Measurements from ENCODE around the gene CAV3.

CAV3 gene

GRCh38 chr3:8723612-8724011 lies 10.0 kb upstream of the CAV3 start:
- Histone ChIP-seq H3K27me3 (ENCODE audit: insufficient read depth, low read length) (no peaks in the 10 kb centered on the region), H3K4me2 (ENCODE audit: low read length) (no peak overlapping the region), H2BK120ac (ENCODE audit: insufficient read depth, low read length, poor library complexity) (no peak overlapping the region), H3K23ac (ENCODE audit: low read length) (no peak overlapping the region), H3K27ac (ENCODE audit: low read depth, low read length) (no peak overlapping the region), H2BK12ac (ENCODE audit: low read length) (no peak overlapping the region), H3K4ac (ENCODE audit: low read depth, low read length) (no peak overlapping the region), H2AFZ (ENCODE audit: insufficient read depth, low read length, poor library complexity) (no peak overlapping the region), H3K9ac (ENCODE audit: low read length) (no peak overlapping the region), H3K79me1 (ENCODE audit: low read length) (no peaks in the 10 kb centered on the region), H4K8ac (ENCODE audit: low read depth, low read length) (no peak overlapping the region), H3K18ac (ENCODE audit: low read length) (no peak overlapping the region), H3K79me2 (ENCODE audit: control insufficient read depth, insufficient read depth, low read length, poor library complexity) (no peaks in the 10 kb centered on the region), H3K14ac (ENCODE audit: low read length) (no peak overlapping the region), H4K12ac (ENCODE audit: low read depth, low read length) (no peak overlapping the region), H2BK5ac (ENCODE audit: low read depth, low read length, poor library complexity) (no peak overlapping the region), H3K9me3 (ENCODE audit: insufficient read depth, low read depth, low read length) (peaks cover 3% of the 10 kb centered on the region), H3K4me3 (ENCODE audit: low read depth, low read length) (no peak overlapping the region), H2AK5ac (ENCODE audit: low read length) (no peak overlapping the region), H4K91ac (ENCODE audit: low read depth, low read length) (no peak overlapping the region), H3K4me1 (ENCODE audit: control insufficient read depth in 1 of 2, insufficient read depth in 2 of 2, low read length in 2 of 2) (no peaks in the 10 kb centered on the region), H3K36me3 (ENCODE audit: control insufficient read depth in 1 of 2, insufficient read depth in 2 of 2, low read length in 2 of 2) (no peaks in the 10 kb centered on the region)
- no peak for DNase-seq
- no CpG with 5 or more reads among the region's 3 CpGs for WGBS (ENCODE audit: extremely low coverage, insufficient coverage, insufficient read length)

GRCh38 chr3:8724108-8724752 lies 9.4 kb upstream of the CAV3 start:
- no peak overlapping the region for H3K18ac ChIP-seq (ENCODE audit: low read length)

GRCh38 chr3:8727605-8728512 lies 5.7 kb upstream of the CAV3 start:
- Histone ChIP-seq H3K27ac (ENCODE audit: low read depth, low read length) (no peak overlapping the region), H2BK12ac (ENCODE audit: low read length) (no peak overlapping the region), H3K79me2 (ENCODE audit: control insufficient read depth, insufficient read depth, low read length, poor library complexity) (no peaks in the 10 kb centered on the region), H3K4me2 (ENCODE audit: low read length) (no peak overlapping the region), H4K8ac (ENCODE audit: low read depth, low read length) (no peak overlapping the region), H3K4me1 (ENCODE audit: control insufficient read depth in 1 of 2, insufficient read depth in 2 of 2, low read length in 2 of 2) (no peaks in the 10 kb centered on the region), H3K27me3 (ENCODE audit: insufficient read depth, low read length) (no peaks in the 10 kb centered on the region), H3K23ac (ENCODE audit: low read length) (no peak overlapping the region), H2BK5ac (ENCODE audit: low read depth, low read length, poor library complexity) (no peak overlapping the region), H4K91ac (ENCODE audit: low read depth, low read length) (no peak overlapping the region), H3K4ac (ENCODE audit: low read depth, low read length) (no peak overlapping the region), H3K18ac (ENCODE audit: low read length) (no peak overlapping the region), H3K36me3 (ENCODE audit: control insufficient read depth in 1 of 2, insufficient read depth in 2 of 2, low read length in 2 of 2) (no peaks in the 10 kb centered on the region), H2BK120ac (ENCODE audit: insufficient read depth, low read length, poor library complexity) (no peak overlapping the region), H3K79me1 (ENCODE audit: low read length) (no peaks in the 10 kb centered on the region), H4K12ac (ENCODE audit: low read depth, low read length) (no peak overlapping the region), H3K9ac (ENCODE audit: low read length) (no peak overlapping the region), H2AFZ (ENCODE audit: insufficient read depth, low read length, poor library complexity) (no peak overlapping the region), H3K14ac (ENCODE audit: low read length) (no peak overlapping the region), H3K9me3 (ENCODE audit: insufficient read depth, low read depth, low read length) (peaks cover 3% of the 10 kb centered on the region), H2AK5ac (ENCODE audit: low read length) (no peak overlapping the region), H3K4me3 (ENCODE audit: low read depth, low read length) (no peak overlapping the region)
- WGBS (ENCODE audit: extremely low coverage, insufficient coverage, insufficient read length): no CpG with 5 or more reads among the region's 9 CpGs
- no peak for DNase-seq

More at GRCh38 chr3:8724108-8724752, 9.4 kb upstream of the CAV3 start:
- Histone ChIP-seq H3K23ac (ENCODE audit: low read length) (no peak overlapping the region), H3K36me3 (ENCODE audit: control insufficient read depth in 1 of 2, insufficient read depth in 2 of 2, low read length in 2 of 2) (no peaks in the 10 kb centered on the region), H3K4me3 (ENCODE audit: low read depth, low read length) (no peak overlapping the region), H3K79me1 (ENCODE audit: low read length) (no peaks in the 10 kb centered on the region), H3K4ac (ENCODE audit: low read depth, low read length) (no peak overlapping the region), H3K4me2 (ENCODE audit: low read length) (no peak overlapping the region), H4K8ac (ENCODE audit: low read depth, low read length) (no peak overlapping the region), H2BK120ac (ENCODE audit: insufficient read depth, low read length, poor library complexity) (no peak overlapping the region), H3K4me1 (ENCODE audit: control insufficient read depth in 1 of 2, insufficient read depth in 2 of 2, low read length in 2 of 2) (no peaks in the 10 kb centered on the region), H3K27ac (ENCODE audit: low read depth, low read length) (no peak overlapping the region), H3K79me2 (ENCODE audit: control insufficient read depth, insufficient read depth, low read length, poor library complexity) (no peaks in the 10 kb centered on the region), H2AFZ (ENCODE audit: insufficient read depth, low read length, poor library complexity) (no peak overlapping the region), H2BK12ac (ENCODE audit: low read length) (no peak overlapping the region), H4K12ac (ENCODE audit: low read depth, low read length) (no peak overlapping the region), H3K9me3 (ENCODE audit: insufficient read depth, low read depth, low read length) (peaks cover 3% of the 10 kb centered on the region), H2AK5ac (ENCODE audit: low read length) (no peak overlapping the region), H2BK5ac (ENCODE audit: low read depth, low read length, poor library complexity) (no peak overlapping the region), H4K91ac (ENCODE audit: low read depth, low read length) (no peak overlapping the region), H3K27me3 (ENCODE audit: insufficient read depth, low read length) (no peaks in the 10 kb centered on the region), H3K14ac (ENCODE audit: low read length) (no peak overlapping the region), H3K9ac (ENCODE audit: low read length) (no peak overlapping the region)
- no CpG with 5 or more reads among the region's 3 CpGs for WGBS (ENCODE audit: extremely low coverage, insufficient coverage, insufficient read length)
- DNase-seq: no peak

GRCh38 chr3:8729479-8729878 lies 4.1 kb upstream of the CAV3 start:
- Histone ChIP-seq H4K12ac (ENCODE audit: low read depth, low read length) (no peak overlapping the region), H3K14ac (ENCODE audit: low read length) (no peak overlapping the region), H2AK5ac (ENCODE audit: low read length) (no peak overlapping the region), H3K23ac (ENCODE audit: low read length) (no peak overlapping the region), H3K9me3 (ENCODE audit: insufficient read depth, low read depth, low read length) (peaks cover 3% of the 10 kb centered on the region), H3K9ac (ENCODE audit: low read length) (no peak overlapping the region), H2BK12ac (ENCODE audit: low read length) (no peak overlapping the region), H3K79me2 (ENCODE audit: control insufficient read depth, insufficient read depth, low read length, poor library complexity) (no peaks in the 10 kb centered on the region), H3K4me2 (ENCODE audit: low read length) (no peak overlapping the region), H3K36me3 (ENCODE audit: control insufficient read depth in 1 of 2, insufficient read depth in 2 of 2, low read length in 2 of 2) (no peaks in the 10 kb centered on the region), H2BK5ac (ENCODE audit: low read depth, low read length, poor library complexity) (no peak overlapping the region), H3K4ac (ENCODE audit: low read depth, low read length) (no peak overlapping the region), H3K27ac (ENCODE audit: low read depth, low read length) (no peak overlapping the region), H2AFZ (ENCODE audit: insufficient read depth, low read length, poor library complexity) (no peak overlapping the region), H4K8ac (ENCODE audit: low read depth, low read length) (no peak overlapping the region), H3K4me3 (ENCODE audit: low read depth, low read length) (no peak overlapping the region), H3K18ac (ENCODE audit: low read length) (no peak overlapping the region), H3K4me1 (ENCODE audit: control insufficient read depth in 1 of 2, insufficient read depth in 2 of 2, low read length in 2 of 2) (no peaks in the 10 kb centered on the region), H2BK120ac (ENCODE audit: insufficient read depth, low read length, poor library complexity) (no peak overlapping the region), H3K27me3 (ENCODE audit: insufficient read depth, low read length) (no peaks in the 10 kb centered on the region), H4K91ac (ENCODE audit: low read depth, low read length) (no peak overlapping the region), H3K79me1 (ENCODE audit: low read length) (no peaks in the 10 kb centered on the region)
- no CpG with 5 or more reads among the region's 3 CpGs for WGBS (ENCODE audit: extremely low coverage, insufficient coverage, insufficient read length)
- no peak for DNase-seq
